Measurements from ENCODE around the gene AP3B1. TPM values are rescaled to one million over a fixed set of nuclear protein-coding genes. Genes with fewer than 3 reads are reported as not detected.

AP3B1 gene
- total RNA-seq, 1 donor, result 18.9 TPM

DNA sequence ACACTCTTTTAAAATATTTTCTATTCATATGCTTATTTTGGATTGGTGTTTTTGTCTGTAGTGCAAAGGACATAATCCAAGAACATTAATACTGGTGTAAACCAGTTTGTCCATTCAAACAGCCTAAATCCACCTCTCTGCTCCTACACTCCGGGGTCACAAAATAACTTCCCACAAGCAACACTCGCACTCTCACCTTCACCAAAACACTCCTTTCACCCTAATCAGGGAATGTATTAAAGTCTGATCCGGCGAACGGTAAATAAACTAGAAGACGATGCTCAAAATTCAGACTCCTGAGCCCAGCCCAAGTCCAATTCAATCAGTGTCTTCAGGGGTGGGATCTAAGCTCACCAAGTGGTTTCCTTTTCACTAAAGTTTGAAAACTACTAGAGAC lies 649 bp downstream of the AP3B1 start:
- DNase-seq (ENCODE audit: low read depth in 2 of 3, low spot score in 2 of 3), result no peak

DNA sequence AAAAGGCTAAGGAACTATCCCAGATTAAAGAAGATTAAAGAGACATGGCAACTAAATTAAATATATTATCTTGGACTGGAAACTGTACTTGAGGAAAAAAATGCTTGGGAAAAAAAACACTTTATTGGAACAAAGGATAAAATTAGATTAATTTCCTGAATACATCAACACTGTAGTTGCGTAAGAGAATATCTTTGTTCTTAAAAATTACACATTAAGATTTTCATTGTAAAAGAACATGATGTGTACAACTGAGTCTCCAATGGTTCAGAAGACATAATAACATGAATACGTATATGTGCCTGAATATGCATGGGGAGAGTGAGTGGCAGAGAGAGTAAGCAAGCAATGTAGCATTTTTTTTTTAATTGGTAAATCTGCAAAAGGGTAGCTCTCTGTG lies 2.8 kb downstream of the AP3B1 start:
- no peak for DNase-seq (ENCODE audit: low read depth in 2 of 3, low spot score in 2 of 3)

DNA sequence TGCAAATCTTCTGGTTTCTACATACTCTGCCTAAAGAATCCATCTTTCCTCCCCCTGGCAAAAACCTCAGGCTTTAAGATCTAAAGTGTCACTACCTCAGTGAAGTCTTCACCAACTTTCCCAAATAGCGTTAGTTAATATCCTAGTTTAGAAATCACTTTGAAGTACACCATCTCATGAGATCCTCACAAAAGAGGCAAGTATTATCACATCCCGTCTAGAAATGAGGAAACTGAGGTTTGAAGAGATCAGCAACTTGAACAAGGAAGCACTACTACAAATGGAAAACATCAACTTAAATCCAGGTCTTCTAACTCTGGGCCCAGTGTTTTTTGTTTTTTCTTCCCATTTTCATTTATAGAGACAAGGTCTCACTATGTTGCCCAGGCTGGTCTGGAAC lies 4.6 kb downstream of the AP3B1 start:
- DNase-seq (ENCODE audit: low read depth in 2 of 3, low spot score in 2 of 3), result no peak

DNA sequence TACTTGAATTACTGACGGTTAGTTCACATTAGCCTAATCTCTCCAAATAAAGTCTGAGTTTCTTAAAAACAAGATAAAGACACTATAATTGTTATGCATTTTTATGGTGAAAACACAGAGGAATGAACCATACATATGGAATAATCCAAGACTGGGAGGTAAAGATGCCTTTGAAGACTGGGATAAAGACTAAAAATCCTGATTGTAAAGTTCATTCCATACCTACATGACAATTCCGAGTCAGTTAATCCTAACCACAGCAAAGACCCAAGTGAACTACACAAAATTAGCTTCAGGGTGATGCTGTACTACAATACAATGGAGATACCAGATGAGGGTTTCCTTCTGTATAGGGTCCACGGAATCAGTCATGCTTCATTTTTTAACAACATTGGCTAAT lies 6.3 kb downstream of the AP3B1 start:
- no peak for DNase-seq (ENCODE audit: low read depth in 2 of 3, low spot score in 2 of 3)

DNA sequence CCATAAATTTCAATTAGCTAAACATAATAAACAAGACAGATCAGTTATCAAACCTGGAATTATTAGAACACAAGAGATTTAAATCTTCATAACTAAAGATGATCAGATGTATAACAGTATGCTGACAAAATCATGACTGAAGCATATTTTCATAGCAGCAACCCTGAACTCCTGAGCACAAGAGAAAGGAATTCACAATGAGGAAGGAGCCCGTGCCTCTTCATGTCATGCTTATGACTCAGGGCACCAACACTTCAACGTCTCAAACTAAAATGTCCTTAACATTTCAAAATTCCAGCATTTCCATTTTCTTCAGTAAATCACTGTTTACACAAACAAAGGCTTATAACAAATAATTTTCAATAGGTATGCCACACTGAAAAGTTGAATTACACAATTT lies 6.7 kb downstream of the AP3B1 start:
- DNase-seq (ENCODE audit: low read depth in 2 of 3, low spot score in 2 of 3), result no peak

DNA sequence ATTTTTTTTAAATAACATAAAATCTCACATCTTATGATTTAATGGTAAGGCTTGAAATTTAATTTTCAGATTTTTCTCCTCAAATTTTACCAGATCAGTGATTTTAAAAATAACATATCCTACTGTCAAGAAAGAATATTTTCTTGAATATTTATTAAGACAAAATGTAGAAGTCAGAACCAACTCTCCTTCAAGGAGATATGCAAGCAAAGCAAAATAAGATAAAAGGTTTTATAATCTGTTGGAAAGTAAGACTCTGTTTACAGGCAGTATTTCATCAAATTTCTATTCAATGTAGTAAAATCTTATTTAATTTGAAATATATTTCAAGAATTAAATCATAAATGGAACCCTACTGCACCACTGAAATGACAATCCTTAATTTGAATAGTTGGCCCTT lies 7.3 kb downstream of the AP3B1 start:
- DNase-seq (ENCODE audit: low read depth in 2 of 3, low spot score in 2 of 3), result no peak

DNA sequence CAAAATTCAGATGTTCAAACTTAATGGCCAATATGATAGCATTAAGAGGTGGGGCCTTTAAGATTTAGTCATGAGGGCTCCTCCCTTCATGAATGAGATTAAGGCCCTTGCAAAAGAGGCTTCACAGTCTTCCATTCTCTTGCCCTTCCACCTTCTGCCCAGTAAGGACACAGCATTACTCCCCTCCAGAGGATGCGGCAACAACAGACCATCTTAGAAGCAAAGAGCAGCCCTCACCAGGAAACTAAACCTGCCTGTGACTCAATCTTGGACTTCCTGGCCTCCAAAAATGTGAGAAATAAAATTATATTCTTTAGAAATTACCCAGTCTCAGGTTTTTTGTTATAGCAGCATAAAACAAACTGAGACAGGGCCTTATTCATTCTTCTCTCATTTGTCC lies 8.2 kb downstream of the AP3B1 start:
- peak in 1 of 3 donors; percentile 21 for DNase-seq (ENCODE audit: low read depth in 2 of 3, low spot score in 2 of 3)

DNA sequence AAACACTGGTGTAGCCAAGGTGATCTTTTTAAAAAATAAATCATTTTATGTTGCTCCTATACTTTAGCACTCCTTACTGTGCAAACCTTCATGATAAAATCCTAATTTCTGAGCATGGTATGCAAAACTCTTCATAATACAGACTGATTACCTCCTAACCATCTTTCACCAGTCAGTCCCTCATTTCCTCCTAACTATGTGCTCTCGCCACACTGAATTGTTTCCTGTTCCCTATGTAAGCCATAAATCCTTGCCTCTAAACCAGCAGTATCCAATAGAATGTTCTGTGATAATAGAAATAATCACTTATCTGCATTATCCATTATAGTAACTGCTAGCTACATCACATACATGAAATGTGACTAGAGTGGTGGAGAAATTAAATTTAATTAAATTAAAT lies 10.7 kb downstream of the AP3B1 start:
- DNase-seq (ENCODE audit: low read depth in 2 of 3, low spot score in 2 of 3), result no peak

DNA sequence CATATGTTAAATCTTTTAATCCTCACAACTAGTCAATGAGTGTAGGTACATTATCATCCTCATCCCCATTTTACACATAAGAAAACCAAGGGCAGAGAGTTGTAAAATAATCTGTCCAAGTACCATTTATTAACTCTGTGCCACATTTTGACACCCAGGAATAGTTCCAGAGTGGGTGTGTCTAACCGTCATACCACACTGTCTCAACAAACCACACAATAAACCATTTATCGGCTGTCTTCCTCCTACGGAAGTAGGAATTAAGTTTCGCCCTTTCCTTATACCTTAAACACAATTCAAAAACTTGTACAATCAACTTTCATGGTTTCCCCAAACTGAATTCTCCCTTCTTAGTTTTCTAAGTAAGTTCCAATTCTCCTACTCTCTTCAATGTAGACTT lies 11.4 kb downstream of the AP3B1 start:
- no peak for DNase-seq (ENCODE audit: low read depth in 2 of 3, low spot score in 2 of 3)

DNA sequence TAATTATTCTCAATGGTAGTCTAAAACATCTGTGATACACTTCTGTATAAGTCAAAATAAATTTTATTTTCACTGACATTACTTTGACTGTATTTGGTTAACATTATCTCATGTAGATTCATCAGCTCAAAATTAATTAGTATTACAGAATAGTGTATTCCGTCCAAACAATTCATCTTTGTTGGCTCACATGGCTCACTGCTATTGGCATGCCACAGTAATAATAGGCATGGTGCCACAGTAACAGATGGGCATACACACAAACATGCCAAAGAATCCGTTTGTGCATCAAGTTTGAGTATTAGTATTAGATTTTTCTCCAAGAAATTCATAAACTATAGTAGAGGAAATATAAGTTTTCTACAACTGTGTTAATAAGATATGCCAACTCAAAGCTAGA lies 14.2 kb downstream of the AP3B1 start:
- no peak for DNase-seq (ENCODE audit: low read depth in 2 of 3, low spot score in 2 of 3)

DNA sequence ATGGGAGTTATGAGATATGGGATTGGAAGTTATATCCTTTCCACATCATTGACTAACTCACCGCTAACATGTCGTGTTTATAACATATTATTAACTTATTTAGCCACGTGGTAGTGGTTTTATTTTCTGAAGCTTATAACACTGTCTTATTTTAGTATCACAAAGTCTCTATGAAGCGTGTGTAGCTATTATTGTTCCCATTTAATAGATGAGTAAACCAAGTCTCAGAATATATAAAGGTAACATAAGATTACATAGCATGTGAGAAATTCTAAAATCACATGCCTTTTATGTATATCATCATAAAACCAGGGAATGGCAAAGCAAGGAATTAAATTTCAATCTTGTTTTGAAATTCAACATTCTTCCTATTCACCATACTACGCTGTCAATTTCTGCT lies 15.3 kb downstream of the AP3B1 start:
- no peak for DNase-seq (ENCODE audit: low read depth in 2 of 3, low spot score in 2 of 3)

DNA sequence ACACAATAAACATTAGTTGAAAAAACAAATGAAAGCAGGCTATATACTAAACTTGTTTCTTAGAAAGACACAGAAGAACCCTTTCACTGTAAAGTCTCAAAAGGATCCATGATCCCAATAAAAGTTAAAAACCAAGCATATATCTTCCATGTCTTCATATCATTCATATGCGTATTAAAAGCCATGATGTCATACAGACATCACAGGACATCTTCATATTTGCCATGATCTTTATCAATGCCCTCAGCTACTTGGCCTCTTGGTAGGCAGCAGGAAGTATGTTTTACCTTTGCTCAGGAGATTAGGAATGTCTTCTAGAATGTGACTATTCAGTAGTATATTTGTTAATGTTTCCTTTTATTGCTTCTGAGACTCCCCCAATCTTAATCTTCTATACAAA lies 16.8 kb downstream of the AP3B1 start:
- DNase-seq (ENCODE audit: low read depth in 2 of 3, low spot score in 2 of 3), result no peak

DNA sequence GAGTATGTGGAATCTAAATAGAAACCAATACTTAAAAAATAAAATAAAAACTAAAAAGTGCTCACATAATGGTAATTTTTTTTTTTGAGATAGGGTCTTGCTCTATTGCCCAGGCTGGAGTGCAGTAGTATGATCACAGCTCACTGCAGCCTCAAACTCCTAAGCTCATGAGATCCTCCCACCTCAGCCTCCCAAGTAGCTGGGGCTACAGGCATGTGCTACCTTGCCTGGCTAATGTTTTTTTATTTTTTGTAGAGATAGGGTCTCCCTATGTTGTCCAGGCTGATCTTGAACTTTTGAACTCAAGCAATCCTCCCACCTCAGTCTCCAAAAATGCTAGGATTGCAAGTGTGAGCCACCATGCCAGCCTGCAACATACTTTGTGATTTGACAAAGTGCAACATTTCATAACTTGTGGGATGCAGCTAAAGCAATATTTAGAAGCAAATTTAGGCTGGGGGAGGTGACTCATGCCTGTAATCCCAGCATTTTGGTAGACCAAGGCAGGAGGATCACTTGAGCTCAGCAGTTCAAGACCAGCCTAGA lies 18.4 kb downstream of the AP3B1 start:
- no peak for DNase-seq (ENCODE audit: low read depth in 2 of 3, low spot score in 2 of 3)

DNA sequence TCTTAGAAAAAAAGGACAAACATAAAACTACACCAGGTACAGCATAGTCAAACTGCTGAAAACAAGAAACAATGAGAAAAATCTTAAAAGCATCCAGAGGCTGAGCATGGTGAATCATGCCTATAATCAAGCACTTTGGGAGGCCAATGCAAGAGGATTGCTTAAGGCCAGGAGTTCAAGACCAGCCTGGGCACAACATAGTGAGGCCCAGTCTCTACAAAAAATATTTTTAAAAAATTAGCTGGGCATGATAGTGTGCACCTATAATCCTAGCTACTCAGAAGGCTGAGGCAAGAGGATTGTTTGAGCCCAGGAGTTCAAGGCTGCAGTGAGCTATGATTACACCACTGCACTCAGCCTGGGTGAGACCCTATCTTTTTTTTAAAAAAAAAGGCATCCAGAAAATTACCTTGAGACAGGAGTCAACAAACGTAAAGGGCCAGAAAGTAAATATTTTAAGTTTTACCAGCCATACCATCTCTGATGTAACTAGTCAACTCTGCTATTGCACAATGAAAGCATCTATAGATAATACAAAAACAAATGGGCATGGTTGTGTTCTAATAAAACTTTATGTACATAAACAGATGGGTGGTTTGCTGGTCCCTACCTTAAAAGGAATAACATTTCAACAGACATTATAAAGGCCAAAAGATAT lies 19.8 kb downstream of the AP3B1 start:
- no peak for DNase-seq (ENCODE audit: low read depth in 2 of 3, low spot score in 2 of 3)

DNA sequence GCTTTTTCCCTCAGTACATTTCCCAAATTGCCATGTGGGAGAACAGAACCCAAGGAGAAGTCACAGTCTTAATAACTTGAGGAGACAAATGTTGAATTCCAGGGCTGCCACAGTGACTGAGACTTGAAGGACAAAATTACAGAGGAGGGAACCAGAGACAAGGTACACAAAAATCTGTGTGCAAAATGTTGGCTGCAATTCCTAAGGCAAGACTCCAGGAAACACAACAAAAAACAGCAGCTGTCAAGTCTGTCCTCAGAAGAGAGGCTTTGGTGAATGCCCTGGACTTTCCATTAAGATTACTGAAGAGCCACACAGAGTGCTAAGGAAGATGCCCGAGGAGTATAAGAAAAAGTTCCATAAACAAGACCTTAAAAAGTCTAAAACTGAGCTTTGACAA lies 21.1 kb downstream of the AP3B1 start:
- DNase-seq (ENCODE audit: low read depth in 2 of 3, low spot score in 2 of 3), result no peak

DNA sequence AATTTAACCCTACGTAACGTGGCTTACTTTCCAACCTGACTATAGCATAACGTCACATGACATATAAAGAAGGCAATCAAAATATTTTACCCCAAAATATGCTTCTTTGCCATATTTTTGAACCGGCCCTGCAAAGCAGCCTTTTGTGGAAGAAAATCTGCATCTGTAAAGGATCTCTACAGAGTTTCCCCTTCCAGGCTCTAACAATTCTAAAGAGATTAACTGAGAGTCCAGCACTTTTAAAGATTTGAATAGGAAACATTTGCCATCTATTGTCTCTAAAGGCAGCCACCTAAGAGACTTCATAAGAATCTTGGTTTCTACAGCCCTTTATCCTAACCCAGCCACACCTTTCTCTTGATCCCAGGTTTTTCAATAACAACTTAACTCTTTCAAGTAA lies 22.7 kb downstream of the AP3B1 start:
- no peak for DNase-seq (ENCODE audit: low read depth in 2 of 3, low spot score in 2 of 3)

DNA sequence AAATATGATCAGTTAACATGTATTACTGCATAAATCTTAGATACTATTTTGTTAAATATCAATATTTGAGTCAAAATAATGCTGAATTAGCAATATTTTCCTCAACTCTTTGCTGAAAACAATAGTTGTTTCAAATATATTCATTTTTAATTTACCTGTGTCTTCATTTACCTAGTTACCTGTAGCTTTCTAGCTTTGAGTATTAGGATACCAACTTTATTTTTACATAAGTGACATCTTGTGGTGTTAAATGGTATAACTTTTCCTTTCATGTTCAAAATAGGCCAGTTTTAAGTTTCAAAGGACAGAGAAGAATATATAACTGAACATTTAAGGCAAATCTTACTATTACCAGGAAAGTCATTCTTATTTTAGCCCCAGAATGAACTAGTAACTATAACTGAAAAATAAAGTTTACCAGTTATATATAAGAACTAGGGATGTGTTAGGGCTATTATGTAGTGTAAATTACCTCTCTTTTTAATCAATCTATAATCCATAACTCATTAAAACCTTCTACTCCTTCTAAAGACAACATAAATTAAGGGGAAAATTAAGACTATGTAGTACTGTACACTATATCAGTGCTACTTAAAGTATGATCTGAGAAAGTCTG lies 25.3 kb downstream of the AP3B1 start:
- DNase-seq (ENCODE audit: low read depth in 2 of 3, low spot score in 2 of 3), result peak in 1 of 3 donors; percentile 32

DNA sequence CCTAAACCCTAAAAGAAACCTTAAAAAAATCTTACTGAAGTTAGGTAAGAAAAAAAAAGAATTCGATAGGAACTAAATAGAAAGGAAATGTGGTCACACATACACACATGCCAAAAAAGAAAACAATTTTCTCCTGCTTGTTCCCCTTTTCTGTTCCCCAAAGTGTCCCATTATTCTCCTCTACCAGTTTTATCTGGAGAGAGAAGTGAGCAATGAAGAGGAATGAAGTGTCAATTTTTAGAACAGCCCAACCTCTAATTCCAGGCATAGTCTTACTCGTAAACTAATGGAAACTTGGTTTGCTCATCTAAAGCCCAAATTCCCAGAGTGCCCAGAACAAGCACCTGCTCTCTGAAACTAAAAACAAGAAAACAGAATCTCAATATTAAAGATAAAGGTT lies 26.1 kb downstream of the AP3B1 start:
- DNase-seq (ENCODE audit: low read depth in 2 of 3, low spot score in 2 of 3), result peak in 2 of 3 donors; percentile 6 to 15

DNA sequence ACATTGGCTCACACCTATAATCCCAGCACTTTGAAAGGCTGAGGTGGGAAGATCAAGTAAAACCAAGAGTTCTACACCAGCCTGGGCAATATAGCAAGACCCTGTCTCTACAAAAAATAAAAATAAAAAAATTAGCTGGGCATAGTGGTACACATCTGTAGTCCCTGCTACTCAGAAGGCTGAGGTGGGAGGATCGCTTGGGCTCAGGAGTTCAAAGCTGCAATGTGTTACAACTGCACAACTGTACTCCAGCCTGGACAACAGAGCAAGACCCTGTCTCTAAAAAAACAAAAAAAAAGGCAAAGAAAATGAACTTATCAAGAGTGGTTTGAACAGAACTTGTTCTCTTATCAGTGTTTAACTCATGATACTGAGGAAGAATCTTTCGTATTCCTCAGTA lies 29.3 kb downstream of the AP3B1 start:
- no peak for DNase-seq (ENCODE audit: low read depth in 2 of 3, low spot score in 2 of 3)

DNA sequence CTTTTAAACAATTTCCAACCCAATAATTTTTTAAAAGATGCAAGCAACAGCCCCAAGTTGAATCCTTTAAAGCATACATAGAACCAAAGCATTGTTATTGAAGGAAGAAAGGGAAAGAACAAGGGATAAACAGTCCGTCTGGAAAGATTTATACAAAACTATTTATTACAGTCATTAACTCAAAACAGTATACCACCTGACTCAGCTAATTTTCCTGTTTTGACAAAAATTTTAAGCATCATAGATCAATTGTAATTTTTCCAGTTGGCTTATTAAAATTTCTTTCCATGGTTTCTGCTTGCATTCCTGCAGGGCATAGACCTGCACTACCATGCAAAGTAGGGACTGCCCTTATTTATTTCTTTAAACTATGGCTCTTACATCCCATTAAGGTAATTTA lies 29.9 kb downstream of the AP3B1 start:
- DNase-seq (ENCODE audit: low read depth in 2 of 3, low spot score in 2 of 3), result no peak

DNA sequence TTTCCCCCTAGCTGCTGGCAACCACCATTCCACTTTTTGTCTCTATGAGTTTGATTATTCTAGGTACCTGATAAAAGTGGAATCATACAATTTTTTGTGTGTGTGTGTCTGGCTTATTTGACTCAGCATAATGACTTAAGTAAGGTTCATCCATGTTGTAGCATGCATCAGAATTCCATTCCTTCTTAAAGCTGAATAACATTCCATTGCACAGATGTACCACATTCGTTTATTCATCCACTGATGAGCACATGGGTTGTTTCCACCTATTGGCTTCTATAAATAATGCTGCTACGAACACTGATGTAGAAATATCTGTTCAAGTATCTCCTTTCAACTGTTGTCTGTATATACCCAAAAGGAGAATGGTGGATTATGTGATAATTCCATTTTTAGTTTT lies 33.7 kb downstream of the AP3B1 start:
- DNase-seq (ENCODE audit: low read depth in 2 of 3, low spot score in 2 of 3), result no peak

DNA sequence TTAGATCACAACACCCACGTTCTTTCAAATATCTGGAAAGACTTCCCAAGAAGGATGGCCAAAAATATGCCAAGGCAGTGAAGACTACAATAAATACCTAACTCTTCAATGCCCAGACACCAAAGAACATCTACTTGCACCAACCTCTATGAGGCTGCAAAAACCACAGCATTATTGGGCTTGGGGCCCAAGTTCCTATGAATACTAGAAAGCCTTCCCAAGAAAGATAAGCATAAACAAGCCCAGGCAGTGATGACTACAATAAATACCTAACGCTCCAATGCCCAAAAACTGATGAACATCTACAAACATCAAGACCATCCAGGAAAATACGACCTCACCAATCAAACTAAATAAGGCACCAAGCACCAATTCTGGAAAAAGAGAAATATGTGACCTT lies 41.3 kb downstream of the AP3B1 start:
- no peak for DNase-seq (ENCODE audit: low read depth in 2 of 3, low spot score in 2 of 3)

DNA sequence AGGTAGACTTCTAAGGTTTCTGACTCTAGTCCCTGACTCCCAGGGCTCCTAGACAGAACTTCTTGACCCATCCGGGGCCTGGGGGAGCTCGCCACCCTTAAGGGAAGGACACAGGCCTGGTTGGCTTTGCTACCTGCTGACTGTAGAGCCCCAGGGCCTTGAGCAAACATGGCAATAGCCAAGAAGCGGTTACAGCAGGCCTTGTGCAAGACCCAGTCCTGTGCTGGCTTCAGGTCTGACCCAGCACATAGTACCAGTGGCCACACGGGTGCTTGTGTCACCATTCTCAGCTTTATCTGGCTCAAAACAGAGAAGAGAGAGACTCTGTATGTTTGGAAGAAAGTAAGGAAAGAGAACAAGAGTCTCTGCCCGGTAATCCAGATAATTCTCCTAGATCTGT lies 41.8 kb downstream of the AP3B1 start:
- DNase-seq (ENCODE audit: low read depth in 2 of 3, low spot score in 2 of 3), result no peak

Data from hematopoietic multipotent progenitor cell (in vitro differentiated cells).